Left lobe of liver (tissue), 2 donors: Measurements from ENCODE around the gene ECEL1. TPM values are rescaled to one million over a fixed set of nuclear protein-coding genes. Genes with fewer than 3 reads are reported as not detected.
"Not testable (repeated sequence)": the region's sequence is repeated elsewhere in the genome, so short reads cannot be mapped to it uniquely, and the experiment has no call there.

Experiments
- ATAC-seq: fragments of 200-7000 bp; cut with Tn5 transposase; one replicate; pipeline ENCODE4 v1.9.1; 2020; ENCODE audit warnings: mild to moderate bottlenecking, moderate library complexity
- DNase-seq: peaks from one replicate; pipeline ENCODE4 v3.0.0-alpha.2; 2020; ENCODE audit warnings: low spot score
- total RNA-seq: library from RNA; stranded (reverse); gene quantifications from one replicate; pipeline ENCODE4 v1.2.1, GENCODE V29; 2021
- donor health status: DM: no; HTN: no; CAD: no; lungs with moderate emphysema.
- donor health status: DM: no; HTN: yes; CAD: no.

Gene ECEL1
- total RNA-seq, 1 donor from 2014 or later = 0.48 TPM

- DNase-seq (peak; percentile 62), ATAC-seq (peak; percentile 88)
These were observed 22.6 kb downstream of the ECEL1 start for GRCh38 chr2:232465061-232465460.

GRCh38 chr2:232464544-232464885, 23.1 kb downstream of the ECEL1 start:
- peak; percentile 35 for DNase-seq

DNA sequence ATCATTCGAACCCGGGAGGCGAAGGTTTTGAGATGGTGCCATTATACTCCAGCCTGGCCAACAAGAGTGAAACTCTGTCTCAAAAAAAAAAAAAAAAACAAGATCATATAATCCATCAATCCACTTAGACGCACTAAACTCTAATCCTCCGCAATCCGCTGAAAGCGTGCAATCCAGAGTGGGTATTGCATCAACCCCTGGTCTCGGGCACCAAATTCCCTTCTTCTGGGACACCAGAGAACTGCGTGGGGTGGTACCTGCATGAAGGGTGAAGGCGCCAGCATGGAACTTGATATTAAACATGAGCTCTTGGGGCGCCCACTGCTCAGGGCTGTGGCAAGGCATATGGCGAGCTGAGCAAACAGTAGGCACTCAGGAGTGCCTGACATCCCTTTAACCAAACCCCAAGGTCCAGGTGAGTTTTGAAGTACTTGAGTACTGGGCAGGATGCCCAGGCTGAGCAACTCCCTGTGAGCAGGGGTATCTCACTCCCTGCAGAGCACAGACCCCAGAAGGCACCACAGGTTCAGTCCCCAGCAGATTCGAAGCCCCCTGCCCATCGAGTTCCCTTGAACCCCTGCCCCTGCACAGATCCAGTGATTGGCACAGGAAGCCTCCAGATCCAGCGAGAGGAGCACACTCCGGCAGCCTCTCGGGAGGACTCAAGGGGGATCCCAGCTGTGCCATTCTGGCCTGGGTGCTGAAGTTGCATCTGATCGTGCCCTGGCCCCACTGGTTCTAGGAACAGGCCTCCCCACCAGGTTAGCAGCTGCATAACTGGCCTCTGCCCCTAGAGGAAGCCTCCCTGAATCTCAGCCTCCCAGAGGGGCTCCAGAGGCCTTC, 23.7 kb downstream of the ECEL1 start:
- ATAC-seq = no peak
- peak; percentile 36 for DNase-seq

More at GRCh38 chr2:232464544-232464885, 23.1 kb downstream of the ECEL1 start:
- no peak for ATAC-seq

DNA sequence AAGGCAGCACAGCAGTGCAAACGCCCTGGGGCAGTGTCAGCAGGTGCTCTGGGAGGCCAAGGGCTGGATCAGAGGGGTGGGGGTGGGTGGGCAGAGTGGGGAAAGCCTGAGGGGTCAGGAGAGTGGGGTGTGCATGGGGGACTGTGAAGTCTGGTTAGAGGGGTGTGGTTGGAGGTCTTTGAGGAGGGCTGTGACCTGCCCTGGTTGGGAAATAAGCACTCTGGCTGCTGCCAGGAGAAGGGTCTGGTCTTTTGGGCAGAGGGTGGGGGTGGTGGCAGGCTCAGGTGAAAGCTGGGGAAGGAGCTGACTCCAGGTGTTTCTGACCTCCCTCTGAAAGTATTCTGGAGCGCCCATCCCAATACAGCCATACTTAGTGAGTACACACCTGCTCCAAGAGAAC, 27.5 kb downstream of the ECEL1 start:
- ATAC-seq = no peak
- no peak for DNase-seq

DNA sequence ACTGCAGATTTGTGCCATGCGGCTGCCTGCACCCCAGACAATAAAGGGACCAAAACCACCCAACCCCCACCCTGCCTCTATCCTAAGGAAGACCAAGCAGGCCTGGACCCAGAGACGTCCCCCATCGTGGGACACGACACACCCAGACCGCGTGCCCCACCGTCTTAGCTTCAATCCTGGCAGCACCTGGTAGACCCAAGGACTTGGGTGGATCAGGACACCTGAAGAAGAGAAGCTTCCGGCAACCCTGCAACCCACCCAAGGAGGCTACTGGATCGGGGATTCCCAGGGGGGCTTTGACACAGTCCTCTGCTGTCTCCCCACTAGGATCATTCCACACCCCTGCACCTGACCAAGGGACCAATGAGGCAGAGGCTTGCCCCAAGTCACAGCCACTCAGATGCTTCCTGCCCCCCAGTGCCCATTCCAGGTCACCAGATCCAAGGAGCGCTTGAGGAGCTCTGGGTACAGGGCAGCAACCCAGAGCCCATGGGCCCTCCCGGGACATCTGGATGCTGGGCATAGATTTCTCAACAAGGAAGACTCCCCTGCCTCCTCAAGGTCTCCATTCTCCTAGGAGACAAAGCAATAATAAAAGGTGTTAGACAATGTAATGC, 28.1 kb downstream of the ECEL1 start:
- DNase-seq = peak; percentile 29
- ATAC-seq = no peak

DNA sequence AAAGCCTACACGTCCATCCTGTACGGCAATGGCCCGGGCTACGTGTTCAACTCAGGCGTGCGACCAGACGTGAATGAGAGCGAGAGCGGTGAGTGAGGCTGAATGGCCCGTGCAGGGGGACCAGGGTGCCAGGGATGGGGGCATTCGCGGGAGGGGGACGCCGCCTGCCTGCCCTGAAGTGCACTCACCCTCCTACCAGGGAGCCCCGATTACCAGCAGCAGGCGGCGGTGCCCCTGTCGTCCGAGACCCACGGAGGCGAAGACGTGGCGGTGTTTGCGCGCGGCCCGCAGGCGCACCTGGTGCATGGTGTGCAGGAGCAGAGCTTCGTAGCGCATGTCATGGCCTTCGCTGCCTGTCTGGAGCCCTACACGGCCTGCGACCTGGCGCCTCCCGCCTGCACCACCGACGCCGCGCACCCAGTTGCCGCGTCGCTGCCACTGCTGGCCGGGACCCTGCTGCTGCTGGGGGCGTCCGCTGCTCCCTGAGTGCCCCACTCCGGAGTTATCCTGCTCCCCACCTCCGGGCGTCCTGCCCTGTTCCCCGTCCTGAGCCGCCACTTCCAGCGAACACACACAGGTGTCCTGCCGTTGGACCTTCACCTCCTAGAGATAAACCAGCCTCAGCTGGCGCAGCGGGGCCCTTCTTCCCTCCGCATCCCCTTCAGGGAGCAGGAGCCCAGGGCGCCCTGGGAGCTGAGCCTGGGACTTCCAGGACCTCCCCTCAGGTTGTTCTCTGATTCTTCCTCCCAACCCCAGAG, 28.8 kb downstream of the ECEL1 start:
- peak; percentile 35 for DNase-seq
- no peak for ATAC-seq

DNA sequence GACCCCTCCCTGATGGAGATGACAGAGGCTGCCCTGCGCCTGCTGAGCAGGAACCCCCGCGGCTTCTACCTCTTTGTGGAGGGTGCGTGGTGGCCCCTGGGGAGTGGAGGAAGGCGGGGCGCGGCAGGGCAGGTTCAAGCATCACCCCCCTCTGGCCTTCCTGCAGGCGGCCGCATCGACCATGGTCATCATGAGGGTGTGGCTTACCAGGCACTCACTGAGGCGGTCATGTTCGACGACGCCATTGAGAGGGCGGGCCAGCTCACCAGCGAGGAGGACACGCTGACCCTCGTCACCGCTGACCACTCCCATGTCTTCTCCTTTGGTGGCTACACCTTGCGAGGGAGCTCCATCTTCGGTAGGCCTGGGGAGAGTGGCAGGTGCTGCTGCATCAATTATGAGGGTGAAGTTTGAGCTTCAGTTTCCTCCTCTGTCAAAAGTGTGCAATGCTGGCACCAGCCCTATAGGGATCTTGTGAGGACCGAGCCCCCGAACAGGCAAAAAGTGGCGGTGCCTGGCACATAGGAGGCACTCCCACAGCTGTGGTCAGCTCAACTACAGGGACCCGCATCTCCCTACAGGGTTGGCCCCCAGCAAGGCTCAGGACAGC, 29.5 kb downstream of the ECEL1 start:
- DNase-seq = peak; percentile 28
- ATAC-seq = no peak

DNA sequence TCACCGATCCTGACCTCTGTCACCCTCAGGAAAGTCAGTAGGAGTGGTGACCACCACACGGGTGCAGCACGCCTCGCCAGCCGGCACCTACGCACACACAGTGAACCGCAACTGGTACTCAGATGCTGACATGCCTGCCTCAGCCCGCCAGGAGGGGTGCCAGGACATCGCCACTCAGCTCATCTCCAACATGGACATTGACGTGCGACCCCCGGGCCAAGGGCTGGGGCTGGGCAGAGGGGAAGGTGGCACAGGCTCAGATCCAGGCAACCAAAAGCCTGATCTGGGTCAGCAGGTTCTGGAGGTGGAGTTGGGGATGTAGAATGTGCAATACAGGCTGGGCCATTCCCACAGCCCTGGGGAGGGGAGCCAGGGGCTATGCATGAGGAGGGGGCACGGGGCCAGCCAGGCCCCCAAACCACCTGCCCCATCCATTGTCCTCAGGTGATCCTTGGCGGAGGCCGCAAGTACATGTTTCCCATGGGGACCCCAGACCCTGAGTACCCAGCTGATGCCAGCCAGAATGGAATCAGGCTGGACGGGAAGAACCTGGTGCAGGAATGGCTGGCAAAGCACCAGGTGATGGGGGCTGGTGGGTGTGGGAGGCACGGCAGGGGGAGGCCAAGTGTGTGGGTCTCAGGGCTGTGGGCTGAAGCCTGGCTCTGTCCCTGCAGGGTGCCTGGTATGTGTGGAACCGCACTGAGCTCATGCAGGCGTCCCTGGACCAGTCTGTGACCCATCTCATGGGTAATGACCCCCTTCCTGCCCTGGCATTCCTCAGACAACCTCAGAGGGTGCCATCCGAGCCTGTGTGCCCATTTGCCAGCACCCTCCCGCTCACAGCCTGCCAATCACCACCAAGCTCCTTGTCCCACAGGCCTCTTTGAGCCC, 30.3 kb downstream of the ECEL1 start:
- ATAC-seq = no peak
- DNase-seq = peak; percentile 42

GRCh38 chr2:232456296-232457120, 31.1 kb downstream of the ECEL1 start:
- ATAC-seq (no peak), DNase-seq (peak; percentile 38)

DNA sequence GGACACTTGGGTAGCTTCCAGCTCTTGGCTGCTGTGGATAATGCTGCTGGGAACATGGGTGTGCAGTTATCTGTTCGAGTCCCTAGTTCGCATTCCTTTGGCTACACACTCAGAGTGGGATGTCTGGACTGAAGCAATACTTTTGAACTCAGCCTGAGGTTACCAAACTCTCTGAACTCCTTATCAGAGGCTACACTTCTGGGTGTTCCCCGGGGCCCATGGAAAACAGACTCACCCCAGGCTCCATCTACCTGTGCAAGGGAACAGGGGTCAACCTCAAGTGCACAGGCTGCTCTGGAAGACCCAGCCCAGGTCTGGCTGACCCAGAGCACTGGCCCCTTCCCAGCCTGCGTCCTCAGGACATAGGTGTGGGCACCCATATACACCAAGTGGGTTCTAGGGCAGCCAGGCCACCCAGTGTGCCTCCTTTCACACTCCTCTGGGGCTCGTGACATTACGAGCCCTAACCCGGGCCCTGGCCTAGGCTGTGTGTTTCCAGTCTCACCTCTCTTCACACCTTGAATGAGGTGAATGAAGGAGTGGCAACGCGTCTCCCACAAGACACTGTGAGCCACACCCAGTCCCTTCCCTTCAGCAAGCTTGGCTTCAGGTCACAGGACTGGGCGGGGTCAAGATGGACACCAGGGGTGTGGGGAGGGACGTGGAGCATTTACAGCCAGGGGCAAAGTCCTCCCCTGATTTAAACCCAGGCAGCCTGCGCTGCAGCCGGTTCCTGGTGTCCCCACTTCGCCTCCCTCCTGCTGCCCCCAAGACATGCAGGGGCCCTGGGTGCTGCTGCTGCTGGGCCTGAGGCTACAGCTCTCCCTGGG, 32.0 kb downstream of the ECEL1 start, which contains the start of gene ALPI:
ALPI (plus strand) TSS at position 728 of the 830 bp plus-strand sequence; CDS start at position 775, 47 bp downstream.
- ATAC-seq (no peak), DNase-seq (peak; percentile 40)

DNA sequence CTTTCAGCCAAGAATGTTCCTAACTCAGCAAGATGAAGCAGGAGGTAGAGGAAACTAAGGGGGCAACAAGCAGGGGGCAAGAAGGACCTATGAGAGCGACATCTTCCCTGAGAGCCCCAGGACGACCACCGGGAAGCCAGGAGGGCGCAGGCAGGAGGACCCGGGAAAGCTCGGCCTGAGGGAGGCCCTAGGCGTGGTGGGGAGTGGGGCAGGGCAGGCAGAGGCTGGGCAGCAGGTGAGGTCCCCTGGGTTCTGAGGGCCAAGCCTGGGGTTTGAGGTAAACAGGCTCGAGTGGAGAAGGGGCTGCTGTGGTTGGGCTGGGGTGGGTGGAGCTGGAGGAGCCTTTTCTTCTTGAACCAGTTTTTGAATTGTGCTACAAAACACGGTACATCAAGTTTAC, 33.0 kb downstream of the ECEL1 start:
- ATAC-seq (no peak), DNase-seq (peak; percentile 33)

DNA sequence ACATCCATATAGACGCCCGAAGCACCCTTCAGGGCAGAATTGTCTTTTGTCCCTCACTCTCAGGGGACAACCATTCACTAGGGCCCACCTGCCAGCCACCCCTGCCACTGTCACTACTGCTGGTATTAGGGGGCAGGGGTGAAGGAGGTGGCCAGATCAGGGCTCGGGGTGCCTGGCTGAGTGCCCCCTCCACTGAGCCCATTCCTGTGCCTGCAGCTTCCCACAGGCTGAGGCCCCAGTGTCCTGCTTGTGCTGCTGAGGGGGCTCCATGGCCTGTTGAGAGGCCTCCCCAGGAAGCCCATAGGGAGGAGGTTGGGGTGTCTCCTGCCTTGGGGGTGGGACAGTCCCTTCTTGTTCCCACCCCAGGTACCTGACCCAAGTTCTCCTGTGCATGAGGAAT, 36.0 kb downstream of the ECEL1 start:
- not testable (repeated sequence) for ATAC-seq
- peak; percentile 22 for DNase-seq

- ATAC-seq = no peak
- DNase-seq = no peak
These were observed 37.7 kb downstream of the ECEL1 start for GRCh38 chr2:232449964-232450363.

DNA sequence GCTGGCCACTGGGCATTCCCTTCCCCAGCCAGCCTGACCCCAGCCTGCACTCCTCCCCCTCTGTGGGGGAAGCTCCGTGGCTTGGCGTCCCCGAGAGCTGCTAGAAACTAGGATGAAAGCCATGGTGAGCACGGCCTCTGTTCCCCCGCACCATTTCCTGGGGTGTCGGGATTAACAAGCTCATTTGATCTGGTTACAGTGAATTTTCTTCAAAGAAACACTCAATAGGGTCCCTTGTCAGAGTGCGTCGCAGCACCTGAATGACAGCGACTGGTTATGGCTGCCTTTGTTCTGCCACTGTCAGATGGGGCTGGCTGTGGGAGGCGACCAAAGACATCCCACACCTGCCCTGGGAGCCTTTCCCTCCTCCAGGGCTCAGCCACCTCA, 39.3 kb downstream of the ECEL1 start:
- no peak for ATAC-seq
- DNase-seq = no peak

DNA sequence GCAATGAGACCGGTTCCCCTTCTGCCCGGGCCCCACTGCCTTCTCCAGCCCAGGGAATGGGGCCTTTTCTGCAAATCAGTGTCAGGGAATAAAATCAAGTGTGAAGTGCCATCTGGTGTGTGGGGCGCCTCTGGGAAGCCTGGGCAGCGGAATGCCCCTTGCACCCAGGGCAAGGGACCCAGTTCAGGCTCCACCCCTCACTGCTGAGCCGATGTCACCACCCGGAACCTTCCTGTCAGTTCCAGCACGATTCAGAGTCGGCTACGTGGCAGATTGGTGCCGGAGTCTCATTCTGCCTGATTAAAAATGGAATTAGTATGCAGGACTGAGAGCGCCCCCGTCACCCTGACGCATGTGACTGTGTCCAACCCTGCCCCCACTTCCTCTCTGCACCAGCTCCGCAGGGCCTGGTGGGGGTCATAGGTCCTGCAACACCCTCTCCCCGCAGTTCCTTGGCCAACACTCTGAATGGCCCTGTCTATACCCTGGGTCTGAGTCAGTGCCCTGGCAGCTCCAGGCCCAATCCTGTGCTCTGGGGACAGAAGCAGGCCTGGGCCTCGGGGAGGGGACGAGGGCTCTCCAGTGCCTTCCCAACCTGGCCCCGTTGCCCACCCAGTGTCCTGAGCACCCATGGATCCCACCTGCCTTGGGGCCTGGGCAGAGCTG, 39.9 kb downstream of the ECEL1 start:
- ATAC-seq (peak; percentile 77), DNase-seq (peak; percentile 92)

DNA sequence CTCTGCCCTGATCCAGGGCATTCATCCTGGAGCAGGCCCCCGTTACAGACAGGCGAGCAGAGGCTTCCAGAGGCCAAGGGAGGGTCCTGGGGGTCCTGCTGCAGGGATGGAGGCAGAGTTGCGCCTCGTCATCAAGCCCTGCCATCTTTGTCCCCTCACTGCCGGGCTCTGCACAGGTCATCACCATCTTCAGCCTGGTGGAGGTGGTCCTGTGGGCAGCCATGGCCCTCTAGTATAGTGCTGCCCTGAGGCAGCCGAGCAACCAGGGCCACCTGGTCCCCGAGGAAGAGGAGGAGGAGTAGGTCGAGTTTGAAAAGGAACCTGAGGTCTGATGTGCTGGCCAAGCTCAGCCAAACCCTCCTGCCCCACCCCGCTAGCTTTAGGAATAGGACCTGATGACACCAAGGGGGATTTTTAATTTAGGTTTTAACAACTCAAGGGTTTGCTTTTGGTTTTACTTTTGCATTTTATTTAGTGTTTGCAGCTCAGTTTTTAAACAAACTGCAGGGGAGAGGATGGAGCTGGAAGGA, 40.5 kb downstream of the ECEL1 start:
- no peak for DNase-seq
- no peak for ATAC-seq

- ATAC-seq (peak; percentile 29), DNase-seq (peak; percentile 49)
These were observed 41.3 kb downstream of the ECEL1 start for GRCh38 chr2:232446266-232446777.
